Left ventricle myocardium inferior (tissue), 1 donor: ENCODE measurements around the gene PEX5L. TPM values are rescaled to one million over a fixed set of nuclear protein-coding genes. Genes with fewer than 3 reads are reported as not detected.

ENCODE experiments used
- DNase-seq: peaks from one replicate; pipeline ENCODE4 v3.0.0-alpha.2; 2020
- H3K27ac ChIP-seq: fragments of 200-600 bp; replicated peaks from 2 replicates; pipeline ENCODE4 v1.8.0; 2021
- H3K27me3 ChIP-seq: fragments of 200-600 bp; 2 replicates; pipeline ENCODE4 v1.8.0; 2021; ENCODE audit warnings: low read depth
- H3K36me3 ChIP-seq: fragments of 200-600 bp; 2 replicates; pipeline ENCODE4 v1.8.0; 2021
- H3K4me1 ChIP-seq: fragments of 200-600 bp; 2 replicates; pipeline ENCODE4 v1.8.0; 2021
- H3K4me3 ChIP-seq: fragments of 200-600 bp; 2 replicates; pipeline ENCODE4 v1.8.0; 2021; ENCODE audit warnings: mild to moderate bottlenecking, moderate library complexity
- H3K9me3 ChIP-seq: fragments of 200-600 bp; replicated peaks from 2 replicates; pipeline ENCODE4 v1.8.0; 2021
- CTCF ChIP-seq: fragments of 200-600 bp; IDR thresholded peaks from 2 replicates; pipeline ENCODE4 v1.8.0; 2021; ENCODE audit warnings: antibody characterized with exemption, mild to moderate bottlenecking, borderline replicate concordance
- intact Hi-C: fragments of 100-400 bp; cut with micrococcal nuclease; formaldehyde crosslinking; loops from one replicate; pipeline ENCODE4 v1.11.0; 2022
- total RNA-seq: library from RNA; stranded (reverse); fragmentation: NEBNext Ultra II Directional; extraction: Animal tissue kit (Norgen Biotek cat#: 25700); gene quantifications from one replicate; pipeline ENCODE4 v1.2.1, GENCODE V29; 2021
- donor health status: DM: no; HTN: yes; CAD: no; lungs with severe emphysema.

The PEX5L gene
- total RNA-seq, 1 donor from 2014 or later = 0.41 TPM

DNA sequence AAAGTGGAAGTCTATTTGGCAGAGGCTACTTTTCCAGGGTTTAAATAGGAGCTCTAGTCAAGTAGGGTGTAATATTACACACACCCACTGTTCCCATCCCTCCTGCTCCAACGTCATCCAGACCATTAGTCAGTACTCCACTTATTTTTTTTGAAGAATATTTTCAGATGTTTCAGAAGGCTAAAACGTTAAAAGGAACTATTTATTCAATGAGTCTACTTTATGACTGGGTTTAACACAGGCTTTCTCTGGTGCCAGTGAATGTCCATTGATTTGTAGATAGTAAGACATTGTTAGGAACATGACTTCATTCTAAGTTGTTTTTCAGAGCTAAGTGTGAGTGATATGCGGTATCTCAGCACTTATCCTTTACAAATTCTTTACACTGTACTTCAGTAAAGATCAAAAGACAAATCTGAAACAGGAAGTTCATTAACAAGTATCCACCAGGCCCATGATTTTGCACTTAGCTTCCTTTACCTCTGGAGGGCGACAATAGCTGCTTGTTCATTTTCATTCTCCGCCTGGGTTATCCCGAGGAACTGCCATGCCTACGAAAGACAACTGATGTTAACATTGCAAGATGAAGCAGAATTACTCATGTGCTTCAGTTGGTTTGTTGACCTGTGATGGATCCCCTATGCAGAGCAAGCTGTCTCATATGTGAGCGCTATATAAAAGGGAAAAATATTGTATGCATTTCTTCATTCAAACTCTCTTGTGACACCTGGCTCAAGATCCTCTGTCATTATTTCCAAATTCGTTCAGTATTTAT is 225.2 kb downstream of the PEX5L start:
- intact Hi-C loops = no loop called here
- no peaks in the 10 kb centered on the region for H3K4me1 ChIP-seq
- no peak for DNase-seq
- H3K4me3 ChIP-seq = no peak overlapping the region
- H3K9me3 ChIP-seq = no peaks in the 10 kb centered on the region
- no peak overlapping the region for H3K27ac ChIP-seq
- no peaks in the 10 kb centered on the region for H3K36me3 ChIP-seq
- H3K27me3 ChIP-seq = no peaks in the 10 kb centered on the region
- peak; percentile 67 for TF ChIP-seq CTCF

- Histone ChIP-seq H3K27ac (no peak overlapping the region), H3K36me3 (no peaks in the 10 kb centered on the region), H3K9me3 (no peaks in the 10 kb centered on the region), H3K27me3 (no peaks in the 10 kb centered on the region), H3K4me1 (no peaks in the 10 kb centered on the region), H3K4me3 (no peak overlapping the region)
- no peak for DNase-seq
- no peak for TF ChIP-seq CTCF
- intact Hi-C loops = no loop called here
Observed at GRCh38 chr3:179809639-179810038, 227.1 kb downstream of the PEX5L start.

- Histone ChIP-seq H3K9me3 (no peaks in the 10 kb centered on the region), H3K36me3 (no peaks in the 10 kb centered on the region), H3K27ac (no peak overlapping the region), H3K27me3 (no peaks in the 10 kb centered on the region), H3K4me3 (no peak overlapping the region), H3K4me1 (no peaks in the 10 kb centered on the region)
- intact Hi-C loops = no loop called here
- no peak for TF ChIP-seq CTCF
- no peak for DNase-seq
Observed at GRCh38 chr3:179807588-179807987, 229.1 kb downstream of the PEX5L start.

GRCh38 chr3:179806177-179806576 is 230.6 kb downstream of the PEX5L start:
- no peak for DNase-seq
- H3K4me1 ChIP-seq = no peaks in the 10 kb centered on the region
- H3K36me3 ChIP-seq = no peaks in the 10 kb centered on the region
- no peak overlapping the region for H3K27ac ChIP-seq
- intact Hi-C loops = no loop called here
- H3K9me3 ChIP-seq = no peaks in the 10 kb centered on the region
- TF ChIP-seq CTCF = no peak
- no peak overlapping the region for H3K4me3 ChIP-seq
- no peaks in the 10 kb centered on the region for H3K27me3 ChIP-seq

DNA sequence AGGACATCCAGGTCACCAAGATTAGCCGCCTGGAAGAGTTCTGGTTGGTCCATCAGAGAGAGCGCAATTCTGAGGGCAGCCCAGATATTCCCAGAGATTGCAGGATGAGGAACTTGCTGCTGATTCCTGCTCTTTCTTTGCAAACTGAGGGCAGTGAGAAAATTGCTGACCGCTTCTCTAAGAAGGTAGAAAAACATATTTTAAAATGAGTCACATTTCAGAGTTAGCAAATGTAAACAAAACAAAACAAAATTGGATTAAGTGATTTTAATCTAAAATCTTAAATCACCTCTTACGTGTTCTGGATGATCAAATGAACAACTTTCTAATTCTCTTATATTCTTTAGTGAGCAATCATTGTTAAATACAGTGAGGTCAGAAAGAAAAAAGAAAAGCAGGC is 234.9 kb downstream of the PEX5L start:
- no peaks in the 10 kb centered on the region for H3K27me3 ChIP-seq
- no peak for DNase-seq
- no peak overlapping the region for H3K27ac ChIP-seq
- TF ChIP-seq CTCF = no peak
- intact Hi-C loops = no loop called here
- no peaks in the 10 kb centered on the region for H3K36me3 ChIP-seq
- H3K9me3 ChIP-seq = no peaks in the 10 kb centered on the region
- no peaks in the 10 kb centered on the region for H3K4me1 ChIP-seq
- no peak overlapping the region for H3K4me3 ChIP-seq
